H9 (cell line): ENCODE measurements around the gene OR10G7. TPM values are rescaled to one million over a fixed set of nuclear protein-coding genes. Genes with fewer than 3 reads are reported as not detected.

Source experiments
- DNase-seq: peaks from one replicate; pipeline ENCODE4 v3.0.0-alpha.2; 2017
- H2AFZ ChIP-seq: one replicate; pipeline ENCODE4 v1.6.1; 2013; ENCODE audit warnings: mild to moderate bottlenecking, low read length, control low read depth, moderate library complexity
- H2AK5ac ChIP-seq: 2 replicates; pipeline ENCODE4 v1.6.1; 2013; ENCODE audit warnings: low read length, control low read depth, mixed read lengths; ENCODE audit not compliant: insufficient read length
- H2BK120ac ChIP-seq: one replicate; pipeline ENCODE4 v1.6.1; 2013; ENCODE audit warnings: low read depth, mild to moderate bottlenecking, low read length, control low read depth, inconsistent platforms; ENCODE audit not compliant: poor library complexity, severe bottlenecking
- H2BK12ac ChIP-seq: 2 replicates; pipeline ENCODE4 v1.6.1; 2013; ENCODE audit warnings: low read length, control low read depth, mixed read lengths, low read depth; ENCODE audit not compliant: insufficient read length
- H2BK15ac ChIP-seq: 2 replicates; pipeline ENCODE4 v1.6.1; 2013; ENCODE audit warnings: low read depth, low read length, control low read depth
- H2BK20ac ChIP-seq: one replicate; pipeline ENCODE4 v1.6.1; 2013; ENCODE audit warnings: low read depth, mild to moderate bottlenecking, low read length, control low read depth, inconsistent platforms; ENCODE audit not compliant: poor library complexity, severe bottlenecking
- H2BK5ac ChIP-seq: 2 replicates; pipeline ENCODE4 v1.6.1; 2013; ENCODE audit warnings: low read length, control low read depth, mixed read lengths; ENCODE audit not compliant: insufficient read length
- H3K14ac ChIP-seq: 2 replicates; pipeline ENCODE4 v1.6.1; 2013; ENCODE audit warnings: low read length, control low read depth; ENCODE audit not compliant: insufficient read depth
- H3K18ac ChIP-seq: 2 replicates; pipeline ENCODE4 v1.6.1; 2013; ENCODE audit warnings: low read depth, mild to moderate bottlenecking, mixed read lengths, low read length, control low read depth; ENCODE audit not compliant: insufficient read length
- H3K23ac ChIP-seq: 2 replicates; pipeline ENCODE4 v1.6.1; 2013; ENCODE audit warnings: low read length, control low read depth, mixed read lengths, low read depth; ENCODE audit not compliant: insufficient read length
- H3K23me2 ChIP-seq: 2 replicates; pipeline ENCODE4 v1.6.1; 2013; ENCODE audit warnings: low read depth, mild to moderate bottlenecking, mixed read lengths, low read length, control low read depth; ENCODE audit not compliant: insufficient read length, poor library complexity, severe bottlenecking
- H3K27ac ChIP-seq: 2 replicates; pipeline ENCODE4 v1.5.1; 2013; ENCODE audit warnings: low read length, control low read depth, mixed read lengths, low read depth; ENCODE audit not compliant: insufficient read length
- H3K27me3 ChIP-seq: 2 replicates; pipeline ENCODE4 v1.6.1; 2013; ENCODE audit warnings: low read length, control low read depth, inconsistent platforms; ENCODE audit not compliant: insufficient read depth
- H3K4ac ChIP-seq: 2 replicates; pipeline ENCODE4 v1.6.1; 2013; ENCODE audit warnings: low read depth, mild to moderate bottlenecking, control low read depth, inconsistent platforms, low read length, moderate library complexity
- H3K4me1 ChIP-seq: 2 replicates; pipeline ENCODE4 v1.6.1; 2013; ENCODE audit warnings: low read length, control low read depth, inconsistent platforms; ENCODE audit not compliant: insufficient read depth
- H3K4me2 ChIP-seq: 2 replicates; pipeline ENCODE4 v1.6.1; 2013; ENCODE audit warnings: low read length, control low read depth, mixed read lengths; ENCODE audit not compliant: insufficient read length, insufficient read depth
- H3K56ac ChIP-seq: 2 replicates; pipeline ENCODE4 v1.6.1; 2013; ENCODE audit warnings: low read depth, mild to moderate bottlenecking, mixed read lengths, low read length, control low read depth; ENCODE audit not compliant: insufficient read length
- H3K79me1 ChIP-seq: 2 replicates; pipeline ENCODE4 v1.6.1; 2013; ENCODE audit warnings: low read depth, mild to moderate bottlenecking, moderate library complexity, low read length, control low read depth, inconsistent platforms; ENCODE audit not compliant: insufficient read depth, poor library complexity, severe bottlenecking
- H3K79me2 ChIP-seq: 2 replicates; pipeline ENCODE4 v1.6.1; 2013; ENCODE audit warnings: low read length, control low read depth, inconsistent platforms; ENCODE audit not compliant: insufficient read depth
- H3K9ac ChIP-seq: 2 replicates; pipeline ENCODE4 v1.6.1; 2013; ENCODE audit warnings: low read length, control low read depth, mixed read lengths; ENCODE audit not compliant: insufficient read length; ENCODE audit errors: extremely low read depth
- H3K9me3 ChIP-seq: one replicate; pipeline ENCODE4 v1.6.1; 2013; ENCODE audit warnings: low read depth, low read length, inconsistent platforms; ENCODE audit not compliant: control insufficient read depth
- H3T11ph ChIP-seq: one replicate; pipeline ENCODE4 v1.6.1; 2013; ENCODE audit warnings: mild to moderate bottlenecking, low read length, control low read depth, inconsistent platforms
- H4K20me1 ChIP-seq: one replicate; pipeline ENCODE4 v1.6.1; 2013; ENCODE audit not compliant: control insufficient read depth, insufficient read length, insufficient read depth
- H4K5ac ChIP-seq: 2 replicates; pipeline ENCODE4 v1.6.1; 2013; ENCODE audit warnings: low read depth, mild to moderate bottlenecking, mixed read lengths, low read length, control low read depth; ENCODE audit not compliant: insufficient read length
- H4K8ac ChIP-seq: replicated peaks from 2 replicates; pipeline ENCODE4 v1.6.1; 2013; ENCODE audit warnings: low read length, control low read depth, mixed read lengths, low read depth; ENCODE audit not compliant: insufficient read length
- H4K91ac ChIP-seq: 2 replicates; pipeline ENCODE4 v1.6.1; 2013; ENCODE audit warnings: low read depth, mild to moderate bottlenecking, moderate library complexity, mixed read lengths, low read length, control low read depth; ENCODE audit not compliant: insufficient read length
- H3K27ac Mint-ChIP-seq, 3 experiments: 2 replicates in 2 of 3; 3 replicates in 1 of 3; pipeline ENCODE4 v1.8.0; 2020 to 2021; ENCODE audit warnings: mixed read lengths in 3 of 3, mild to moderate bottlenecking in 1 of 3, moderate library complexity in 1 of 3
- H3K27me3 Mint-ChIP-seq: 2 replicates; pipeline ENCODE4 v1.8.0; 2021; ENCODE audit warnings: low read depth, mild to moderate bottlenecking, moderate library complexity, mixed read lengths
- H3K36me3 Mint-ChIP-seq, 3 experiments: 2 replicates in 2 of 3; 3 replicates in 1 of 3; pipeline ENCODE4 v1.8.0; 2020 to 2021; ENCODE audit warnings: low read depth in 3 of 3, mixed read lengths in 3 of 3; ENCODE audit not compliant: insufficient read depth in 1 of 3
- H3K4me1 Mint-ChIP-seq, 2 experiments: 2 replicates each; pipeline ENCODE4 v1.8.0; 2020; ENCODE audit warnings: mixed read lengths in 2 of 2
- H3K4me3 Mint-ChIP-seq, 2 experiments: 2 replicates in 1 of 2; 3 replicates in 1 of 2; pipeline ENCODE4 v1.8.0; 2020 to 2021; ENCODE audit warnings: mild to moderate bottlenecking in 2 of 2, mixed read lengths in 2 of 2, moderate library complexity in 1 of 2
- H3K9me3 Mint-ChIP-seq, 2 experiments: 2 replicates in 1 of 2; 3 replicates in 1 of 2; pipeline ENCODE4 v1.8.0; 2020; ENCODE audit warnings: mild to moderate bottlenecking in 2 of 2, mixed read lengths in 2 of 2, moderate library complexity in 1 of 2
- WGBS: extraction: QIAGEN DNeasy Blood & Tissue Kit; methylation state at CpG from one replicate; pipeline ENCODE4 v1.1.7; 2013; ENCODE audit warnings: missing lambda C conversion rate, low lambda C conversion rate, mixed read lengths; ENCODE audit not compliant: insufficient read length; ENCODE audit errors: extremely low coverage; 5-methylcytosine and 5-hydroxymethylcytosine counted together
- total RNA-seq: library from RNA; stranded (reverse); gene quantifications from 2 replicates; pipeline ENCODE4 v1.2.1, GENCODE V29; 2021
- TF ChIP-seq, protein P1 (sequence below): fragments of 200-600 bp; sonication (generic); conservative IDR thresholded peaks from 3 replicates; pipeline ENCODE4 v1.8.0; 2021; ENCODE audit warnings: antibody characterized with exemption, mild to moderate bottlenecking

Gene OR10G7
- total RNA-seq, 1 experiment from 2014 or later = not detected

DNA sequence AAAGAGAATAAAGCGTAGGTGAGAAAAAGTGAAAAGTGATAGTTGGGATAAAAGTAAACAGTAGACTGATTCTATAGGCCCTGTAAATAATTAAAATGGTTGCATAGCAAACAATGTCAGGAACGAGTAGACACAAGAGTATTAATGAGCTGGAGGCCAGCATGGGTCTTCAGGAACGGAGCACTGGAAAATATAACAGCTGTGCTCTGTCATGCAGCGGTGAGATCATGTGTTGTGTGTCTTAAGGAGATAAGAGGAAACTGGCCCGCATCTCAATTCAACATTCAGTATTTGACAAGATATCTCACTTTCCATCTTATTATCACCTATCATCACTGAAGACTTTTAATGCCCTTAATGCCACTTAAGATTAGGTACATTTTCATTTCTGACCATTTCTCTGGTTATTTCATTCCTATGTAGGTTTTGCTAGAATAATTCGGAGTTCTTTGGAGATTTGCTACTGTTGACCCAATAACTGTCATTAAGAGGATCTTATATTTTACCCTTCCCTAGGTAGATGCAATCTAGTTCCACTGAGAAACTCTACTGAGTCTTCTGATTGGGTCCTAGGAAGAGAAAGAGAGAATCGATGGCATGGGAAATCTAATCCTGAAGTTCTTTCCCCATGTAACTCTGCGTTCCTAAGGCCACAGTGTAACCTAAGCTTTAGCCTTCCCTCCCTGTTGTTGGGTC is 38.7 kb upstream of the OR10G7 start:
- H3K56ac ChIP-seq = no peak overlapping the region
- H3K14ac ChIP-seq = no peak overlapping the region
- H3K4me1 ChIP-seq = no peaks in the 10 kb centered on the region; the same call in 1 of the 2 replicates
- H3K27me3 ChIP-seq = no peaks in the 10 kb centered on the region
- H3K9ac ChIP-seq = no peak overlapping the region
- Mint-ChIP-seq H3K4me1 (peaks cover 0 to 7% of the 10 kb centered on the region in 2 experiments; a peak in 2 of 4 replicates), H3K27me3 (no peaks in the 10 kb centered on the region), H3K4me3 (no peak overlapping the region), H3K9me3 (no peaks in the 10 kb centered on the region), H3K36me3 (no peaks in the 10 kb centered on the region), H3K27ac (no peak overlapping the region)
- H2AFZ ChIP-seq = no peak overlapping the region
- H4K8ac ChIP-seq = no peak overlapping the region
- no peak overlapping the region for H2BK15ac ChIP-seq
- H2BK120ac ChIP-seq = no peak overlapping the region
- no peak overlapping the region for H3K18ac ChIP-seq
- no peaks in the 10 kb centered on the region for H3K9me3 ChIP-seq
- no peak overlapping the region for H3K4ac ChIP-seq
- no peak overlapping the region for H2BK12ac ChIP-seq
- H4K5ac ChIP-seq = no peak overlapping the region
- DNase-seq = no peak
- no peak overlapping the region for H2BK20ac ChIP-seq
- H3K27ac ChIP-seq = no peak overlapping the region
- H4K91ac ChIP-seq = no peak overlapping the region
- no peaks in the 10 kb centered on the region for H3K23me2 ChIP-seq
- H3T11ph ChIP-seq = no peak overlapping the region
- TF ChIP-seq, protein P1, sequence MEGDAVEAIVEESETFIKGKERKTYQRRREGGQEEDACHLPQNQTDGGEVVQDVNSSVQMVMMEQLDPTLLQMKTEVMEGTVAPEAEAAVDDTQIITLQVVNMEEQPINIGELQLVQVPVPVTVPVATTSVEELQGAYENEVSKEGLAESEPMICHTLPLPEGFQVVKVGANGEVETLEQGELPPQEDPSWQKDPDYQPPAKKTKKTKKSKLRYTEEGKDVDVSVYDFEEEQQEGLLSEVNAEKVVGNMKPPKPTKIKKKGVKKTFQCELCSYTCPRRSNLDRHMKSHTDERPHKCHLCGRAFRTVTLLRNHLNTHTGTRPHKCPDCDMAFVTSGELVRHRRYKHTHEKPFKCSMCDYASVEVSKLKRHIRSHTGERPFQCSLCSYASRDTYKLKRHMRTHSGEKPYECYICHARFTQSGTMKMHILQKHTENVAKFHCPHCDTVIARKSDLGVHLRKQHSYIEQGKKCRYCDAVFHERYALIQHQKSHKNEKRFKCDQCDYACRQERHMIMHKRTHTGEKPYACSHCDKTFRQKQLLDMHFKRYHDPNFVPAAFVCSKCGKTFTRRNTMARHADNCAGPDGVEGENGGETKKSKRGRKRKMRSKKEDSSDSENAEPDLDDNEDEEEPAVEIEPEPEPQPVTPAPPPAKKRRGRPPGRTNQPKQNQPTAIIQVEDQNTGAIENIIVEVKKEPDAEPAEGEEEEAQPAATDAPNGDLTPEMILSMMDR = no peak
- no peak overlapping the region for H3K23ac ChIP-seq
- no peak overlapping the region for H3K4me2 ChIP-seq
- no peak overlapping the region for H2BK5ac ChIP-seq
- H3K79me2 ChIP-seq = no peaks in the 10 kb centered on the region
- no peak overlapping the region for H2AK5ac ChIP-seq
- no CpG with 5 or more reads among the region's 8 CpGs for WGBS
- no peaks in the 10 kb centered on the region for H3K79me1 ChIP-seq
- H4K20me1 ChIP-seq = no peaks in the 10 kb centered on the region
